KOPT-K1 (cell line): ENCODE data around the gene PAGR1.

Source experiments
- H3K27ac ChIP-seq: fragments of 200-600 bp; sonication (generic); 2 replicates; pipeline ENCODE4 v1.5.1; 2016; ENCODE audit warnings: antibody characterized with exemption, mild to moderate bottlenecking, low read depth, low read length; ENCODE audit not compliant: poor library complexity, severe bottlenecking
- H3K36me3 ChIP-seq: fragments of 200-600 bp; sonication (generic); 2 replicates; pipeline ENCODE4 v1.5.1; 2017; ENCODE audit warnings: antibody characterized with exemption, mild to moderate bottlenecking, low read length, moderate library complexity; ENCODE audit not compliant: insufficient read depth
- H3K9me3 ChIP-seq: fragments of 200-600 bp; sonication (generic); 2 replicates; pipeline ENCODE4 v1.5.1; 2017; ENCODE audit warnings: antibody characterized with exemption, low read length, mild to moderate bottlenecking; ENCODE audit not compliant: insufficient read depth, poor library complexity, severe bottlenecking

Gene PAGR1

GRCh38 chr16:29807426-29808218 lies 8.3 kb upstream of the PAGR1 start:
- H3K36me3 ChIP-seq, result peaks cover 56% of the 10 kb centered on the region

GRCh38 chr16:29808219-29808900 lies 7.6 kb upstream of the PAGR1 start:
- Histone ChIP-seq H3K27ac (peak overlapping the region; percentile 98), H3K36me3 (peaks cover 49% of the 10 kb centered on the region), H3K9me3 (no peaks in the 10 kb centered on the region)

More at GRCh38 chr16:29807426-29808218, 8.3 kb upstream of the PAGR1 start:
- Histone ChIP-seq H3K9me3 (no peaks in the 10 kb centered on the region), H3K27ac (peak overlapping the region; percentile 98)

- Histone ChIP-seq H3K36me3 (peaks cover 40% of the 10 kb centered on the region), H3K9me3 (no peaks in the 10 kb centered on the region), H3K27ac (peak overlapping the region; percentile 98)
These were observed 6.8 kb upstream of the PAGR1 start for GRCh38 chr16:29809031-29809747.

- Histone ChIP-seq H3K9me3 (no peaks in the 10 kb centered on the region), H3K36me3 (peaks cover 32% of the 10 kb centered on the region), H3K27ac (peak overlapping the region; percentile 98)
These were observed 5.9 kb upstream of the PAGR1 start for GRCh38 chr16:29809850-29810698.

- Histone ChIP-seq H3K36me3 (peaks cover 31% of the 10 kb centered on the region), H3K9me3 (no peaks in the 10 kb centered on the region), H3K27ac (peak overlapping the region; percentile 98)
These were observed 5.2 kb upstream of the PAGR1 start for GRCh38 chr16:29810699-29811169.

- Histone ChIP-seq H3K9me3 (no peaks in the 10 kb centered on the region), H3K27ac (peak overlapping the region; percentile 14)
These were observed 4.6 kb upstream of the PAGR1 start for GRCh38 chr16:29811170-29811895.

GRCh38 chr16:29811896-29812665 lies 3.9 kb upstream of the PAGR1 start, which contains the start of gene PRRT2:
TSS of gene PRRT2 (plus strand) at chr16:29812193. CDS start at chr16:29813055, 862 bp downstream.
- Histone ChIP-seq H3K27ac (peak within 1 kb of the TSS; percentile 14), H3K36me3 (peaks cover 31% of the 10 kb centered on the region), H3K9me3 (no peaks in the 10 kb centered on the region)

More at GRCh38 chr16:29811170-29811895, 4.6 kb upstream of the PAGR1 start:
- peaks cover 31% of the 10 kb centered on the region for H3K36me3 ChIP-seq

GRCh38 chr16:29812754-29813643 lies 3.0 kb upstream of the PAGR1 start:
- H3K36me3 ChIP-seq, result peaks cover 33% of the 10 kb centered on the region
- no peaks in the 10 kb centered on the region for H3K9me3 ChIP-seq
- H3K27ac ChIP-seq, result no peak overlapping the region

- no peak overlapping the region for H3K27ac ChIP-seq
- H3K36me3 ChIP-seq, result peaks cover 33% of the 10 kb centered on the region
- no peaks in the 10 kb centered on the region for H3K9me3 ChIP-seq
These were observed 2.0 kb upstream of the PAGR1 start for GRCh38 chr16:29813644-29814562.

- peak overlapping the region; percentile 91 for H3K27ac ChIP-seq
- no peaks in the 10 kb centered on the region for H3K9me3 ChIP-seq
- peaks cover 33% of the 10 kb centered on the region for H3K36me3 ChIP-seq
These were observed 1.4 kb upstream of the PAGR1 start for GRCh38 chr16:29814592-29814991.

- H3K27ac ChIP-seq, result peak overlapping the region; percentile 91
- no peaks in the 10 kb centered on the region for H3K9me3 ChIP-seq
- peaks cover 32% of the 10 kb centered on the region for H3K36me3 ChIP-seq
These were observed 775 bp upstream of the PAGR1 start for GRCh38 chr16:29815032-29815721.
